K562 (cell line): Measurements from ENCODE around the gene DHX35. TPM values are rescaled to one million over a fixed set of nuclear protein-coding genes. Genes with fewer than 3 reads are reported as not detected.
"Not testable (repeated sequence)": the region's sequence is repeated elsewhere in the genome, so short reads cannot be mapped to it uniquely, and the experiment has no call there.

Source experiments
- ATAC-seq: fragments of 200-7000 bp; cut with Tn5 transposase; 3 replicates; pipeline ENCODE4 v1.9.1; 2020; ENCODE audit warnings: moderate library complexity
- BruUV-seq: library from RNA; stranded (reverse); fragments of 400-500 nt; replicated peaks from 2 replicates; lab custom pipeline; 2021; lab: Mats Ljungman, UMichigan
- CTCF ChIA-PET: fragments of 300-600 bp; formaldehyde crosslinking; extraction: SDS; loops from one replicate; lab custom pipeline; 2021; ENCODE audit warnings: low intra/inter-chr PET ratio; lab: Yijun Ruan, JAX
- POLR2A ChIA-PET: fragments of 300-600, 350-650 bp; sonication (Branson Sonifier 250); formaldehyde crosslinking; extraction: SDS; loops from one replicate; lab custom pipeline; 2021; ENCODE audit warnings: antibody characterized with exemption, inconsistent platforms; lab: Yijun Ruan, JAX
- DNase-seq, 4 experiments: peaks; one replicate each; pipeline versions ENCODE4 v3.0.0 to v3.0.0-alpha.2; 2011 to 2018; ENCODE audit warnings: low spot score in 3 of 4, mixed read lengths in 3 of 4; ENCODE audit errors: extremely low read depth in 1 of 4
- FAIRE-seq: peaks from 2 replicates; lab custom pipeline; 2011; peaks lifted over from hg19 to GRCh38; lab: Jason Lieb, UNC
- H2AFZ ChIP-seq: 2 replicates; pipeline ENCODE4 v1.6.0; 2011; ENCODE audit warnings: low read depth, low read length, control low read depth, inconsistent platforms
- H3K27ac ChIP-seq: fragments of 200-600 bp; 3 replicates; pipeline ENCODE4 v1.8.0; 2011; ENCODE audit warnings: low read depth, mild to moderate bottlenecking, control low read depth, inconsistent platforms, low read length, moderate library complexity, mixed read lengths; ENCODE audit errors: extremely low read depth
- H3K27me3 ChIP-seq, 2 experiments: fragments of 300-600 bp in 1 of 2; 2 replicates in 1 of 2; 3 replicates in 1 of 2; pipeline versions ENCODE4 v1.6.0 to v1.8.0; 2011; ENCODE audit warnings: inconsistent platforms in 2 of 2, low read length in 2 of 2, mild to moderate bottlenecking in 1 of 2, mixed read lengths in 1 of 2, moderate library complexity in 1 of 2; ENCODE audit not compliant: control insufficient read depth in 2 of 2, insufficient read depth in 2 of 2
- H3K36me3 ChIP-seq: fragments of 300-600 bp; 3 replicates; pipeline ENCODE4 v1.8.0; 2011; ENCODE audit warnings: mild to moderate bottlenecking, low read length, inconsistent platforms; ENCODE audit not compliant: control insufficient read depth, insufficient read depth
- H3K4me1 ChIP-seq, 2 experiments: fragments of 200-600 bp in 1 of 2; replicated peaks in 1 of 2; 2 replicates in 1 of 2; 3 replicates in 1 of 2; pipeline versions ENCODE4 v1.5.1 to v1.8.0; 2011; ENCODE audit warnings: inconsistent platforms in 2 of 2, low read length in 2 of 2, mild to moderate bottlenecking in 1 of 2, mixed read lengths in 1 of 2, moderate library complexity in 1 of 2; ENCODE audit not compliant: control insufficient read depth in 2 of 2, insufficient read depth in 2 of 2
- H3K4me2 ChIP-seq: 2 replicates; pipeline ENCODE4 v1.6.1; 2011; ENCODE audit warnings: low read length, control low read depth, inconsistent platforms, mixed read lengths; ENCODE audit not compliant: insufficient read depth
- H3K4me3 ChIP-seq: fragments of 200-600 bp; sonication (generic), shearing (Covaris generic); 2 replicates; pipeline ENCODE4 v1.5.1; 2016; ENCODE audit warnings: control low read depth, inconsistent platforms
- H3K79me2 ChIP-seq: fragments of 200-600 bp; 3 replicates; pipeline ENCODE4 v1.8.0; 2011; ENCODE audit warnings: low read length, inconsistent platforms; ENCODE audit not compliant: control insufficient read depth, insufficient read depth
- H3K9ac ChIP-seq, 2 experiments: 2 replicates each; pipeline versions ENCODE4 v1.6.0 to v1.6.1; 2011; ENCODE audit warnings: low read depth in 2 of 2, low read length in 2 of 2, control low read depth in 1 of 2, inconsistent platforms in 1 of 2, mild to moderate bottlenecking in 1 of 2, mixed read lengths in 1 of 2; ENCODE audit not compliant: insufficient read depth in 1 of 2
- H3K9me1 ChIP-seq: one replicate; pipeline ENCODE4 v1.6.0; 2011; ENCODE audit warnings: inconsistent platforms, mild to moderate bottlenecking, low read length, moderate library complexity; ENCODE audit not compliant: control insufficient read depth, insufficient read depth
- H3K9me3 ChIP-seq: replicated peaks from 2 replicates; pipeline ENCODE4 v1.5.1; 2011; ENCODE audit warnings: low read depth, low read length, inconsistent platforms; ENCODE audit not compliant: control insufficient read depth, insufficient read depth
- H4K20me1 ChIP-seq: replicated peaks from 2 replicates; pipeline ENCODE4 v1.6.1; 2011; ENCODE audit warnings: low read length, inconsistent platforms, mixed read lengths; ENCODE audit not compliant: control insufficient read depth, insufficient read depth
- BMI1 ChIP-seq: fragments of 150-350 bp; IDR thresholded peaks from 2 replicates; pipeline ENCODE4 v1.6.1; 2014; ENCODE audit warnings: low read length
- CEBPB ChIP-seq: fragments of 450-650 bp; IDR thresholded peaks from 2 replicates; pipeline ENCODE4 v1.6.1; 2016; ENCODE audit warnings: missing genetic modification characterization, missing compliant biosample characterization
- CEBPG ChIP-seq, 3 experiments: fragments of 200-800 bp in 1 of 3; sonication (Bioruptor generic) in 1 of 3; sonication (generic) in 1 of 3; formaldehyde crosslinking in 1 of 3; IDR thresholded peaks in 2 of 3; conservative IDR thresholded peaks in 1 of 3; 2 replicates each; pipeline versions ENCODE4 v1.6.1 to v1.8.0; 2016 to 2022; ENCODE audit warnings: missing compliant biosample characterization in 2 of 3, missing genetic modification characterization in 2 of 3, mild to moderate bottlenecking in 1 of 3, missing genetic modification reagents in 1 of 3
- CTBP1 ChIP-seq: fragments of 450-650 bp; IDR thresholded peaks from 2 replicates; pipeline ENCODE4 v1.6.1; 2016; ENCODE audit warnings: borderline replicate concordance
- FOXJ3 ChIP-seq: sonication (generic); formaldehyde crosslinking; IDR thresholded peaks from 2 replicates; pipeline ENCODE4 v1.4.0; 2020; ENCODE audit warnings: mild to moderate bottlenecking, missing genetic modification reagents
- GABPB2 ChIP-seq: fragments of 250-450 bp; sonication (Bioruptor Pico); conservative IDR thresholded peaks from 2 replicates; pipeline ENCODE4 v1.5.1; 2021; ENCODE audit warnings: mild to moderate bottlenecking
- HDGF ChIP-seq: fragments of 450-650 bp; IDR thresholded peaks from 2 replicates; pipeline ENCODE4 v1.6.1; 2016
- HMBOX1 ChIP-seq: sonication (generic); IDR thresholded peaks from 2 replicates; pipeline ENCODE4 v1.6.1; 2016
- PHB ChIP-seq: fragments of 250-450 bp; sonication (Bioruptor Pico); IDR thresholded peaks from 2 replicates; pipeline ENCODE4 v1.5.0; 2021
- RBM25 ChIP-seq: fragments of 200-400 bp; formaldehyde crosslinking; IDR thresholded peaks from 2 replicates; pipeline ENCODE4 v1.6.1; 2018; ENCODE audit warnings: low read length, low read depth, moderate library complexity; ENCODE audit not compliant: severe bottlenecking
- SP1 ChIP-seq: sonication (generic); formaldehyde crosslinking; IDR thresholded peaks from 2 replicates; pipeline ENCODE4 v1.8.1; 2022; ENCODE audit warnings: mild to moderate bottlenecking, missing genetic modification reagents
- TEAD1 ChIP-seq, 2 experiments: fragments of 450-650 bp in 1 of 2; sonication (generic) in 1 of 2; formaldehyde crosslinking; IDR thresholded peaks; 2 replicates each; pipeline versions ENCODE4 v1.4.0 to v1.8.0; 2020 to 2022; ENCODE audit warnings: mild to moderate bottlenecking in 2 of 2, missing genetic modification reagents in 1 of 2
- TGIF2 ChIP-seq: sonication (generic); formaldehyde crosslinking; IDR thresholded peaks from 2 replicates; pipeline ENCODE4 v1.8.1; 2022; ENCODE audit warnings: mild to moderate bottlenecking, missing genetic modification reagents, moderate library complexity
- ZEB2 ChIP-seq: fragments of 450-650 bp; IDR thresholded peaks from 2 replicates; pipeline ENCODE4 v1.6.1; 2016
- ZSCAN29 ChIP-seq: fragments of 450-650 bp; IDR thresholded peaks from 2 replicates; pipeline ENCODE4 v1.6.1; 2017
- WGBS: fragments of 100-300 bp; shearing (Covaris generic); methylation state at CpG from one replicate; pipeline ENCODE4 v1.1.6; 2016; ENCODE audit warnings: low coverage, mixed read lengths; ENCODE audit not compliant: insufficient coverage; ENCODE audit errors: missing lambda C conversion rate; 5-methylcytosine and 5-hydroxymethylcytosine counted together
- in situ Hi-C: fragments of 300-500 bp; cut with MboI; formaldehyde crosslinking; loops from 4 replicates; pipeline ENCODE4 v1.15.0; 2018; ENCODE audit warnings: inconsistent platforms, mixed read lengths
- intact Hi-C: fragments of 100-400 bp; cut with micrococcal nuclease; formaldehyde crosslinking; loops from 2 replicates; pipeline ENCODE4 v1.14.2; 2022
- polyA plus RNA-seq, 8 experiments: library from polyadenylated mRNA; depleted of rRNA in 4 of 8; stranded (reverse) in 5 of 8; unstranded in 3 of 8; fragments of >200 nt; fragmentation: Nextera tagmentation in 2 of 8; fragmentation: Illumina TruSeq in 1 of 8; extraction: Ambion mirVana in 2 of 8; extraction: Trizol in 1 of 8; gene quantifications; 2 replicates each; pipeline versions ENCODE4 v1.2.1 to v1.2.3, GENCODE V29; 2011 to 2014; ENCODE audit warnings: inconsistent platforms in 1 of 8, missing spikeins in 1 of 8
- total RNA-seq, 7 experiments: library from RNA; depleted of rRNA in 6 of 7; stranded (reverse); fragments of >200 nt in 6 of 7; fragmentation: Illumina TruSeq in 2 of 7; extraction: Trizol in 2 of 7; gene quantifications; 2 replicates each; pipeline versions ENCODE4 v1.2.1 to v1.2.3, GENCODE V29; 2011 to 2021; ENCODE audit warnings: low replicate concordance in 1 of 7

The DHX35 gene
- total and polyA plus RNA-seq, 9 of the 15 experiments (the other 6 are each of a cell fraction or from before 2014, with no cell fraction given), result 6.5 to 25.6 (median 16.9) TPM

- POLR2A ChIA-PET, result interaction anchor here (1.1 to 1.5 kb wide), 5 partner anchors 9 to 63 kb away, joined by 3 to 6 read pairs (median 3); no protein-coding TSS in a partner anchor
- FAIRE-seq, result no peak
- H3K4me1 ChIP-seq, result peaks cover 10 to 13% of the 10 kb centered on the region in 2 experiments; a peak in 4 of 5 replicates
These were observed 4.1 kb upstream of the DHX35 start for GRCh38 chr20:38957915-38958485.

GRCh38 chr20:38960187-38960687, 1.9 kb upstream of the DHX35 start:
- DNase-seq, H4K20me1 ChIP-seq, in situ Hi-C loops, H3K9me1 ChIP-seq, ATAC-seq, H3K9me3 ChIP-seq, H3K27me3 ChIP-seq, CTCF ChIA-PET, H3K4me3 ChIP-seq, BruUV-seq: not testable (repeated sequence)
- H3K79me2 ChIP-seq, result peaks cover 46% of the 10 kb centered on the region
- H3K4me2 ChIP-seq, result peak overlapping the region; percentile 97
- peaks cover 10 to 13% of the 10 kb centered on the region in 2 experiments; a peak in 4 of 5 replicates for H3K4me1 ChIP-seq
- intact Hi-C loops, result loop anchor here (5.0 kb wide), 2 partner anchors 37 to 213 kb away; partner anchors contain the start of gene ACTR5
- FAIRE-seq, result peak; percentile 75
- peak overlapping the region in 1 of 2 experiments; percentile 90; a peak in 2 of 4 replicates for H3K9ac ChIP-seq
- TF ChIP-seq CEBPG (CRISPR knock-in tag; IDR thresholded peaks at IDR 0.05) (peak; percentile 48; the same call in 1 of the 2 replicates), CEBPG (tag; conservative IDR thresholded peaks at IDR 0.05 in 1 of 2, IDR thresholded peaks at IDR 0.05 in 1 of 2) (peak in 1 of 2 experiments; percentile 43; a peak in 1 of 4 replicates), HMBOX1 (peak; percentile 93), CEBPB (tag) (peak; percentile 73), SP1 (CRISPR knock-in tag) (0 out of 2 replicates have a peak, but pooled peaks have one; percentile 23)
- peak overlapping the region; percentile 94 for H3K27ac ChIP-seq
- H3K36me3 ChIP-seq, result peaks cover 12% of the 10 kb centered on the region; the same call in 1 of the 3 replicates
- 31% methylated on average over 8 of the region's 9 CpGs for WGBS
- POLR2A ChIA-PET, result interaction anchor here (1.3 to 3.3 kb wide), 3 partner anchors 14 to 32 kb away, joined by 8 to 46 read pairs (median 8); partner anchors contain the start of gene FAM83D
- H2AFZ ChIP-seq, result peak overlapping the region; percentile 70

More at GRCh38 chr20:38957915-38958485, 4.1 kb upstream of the DHX35 start:
- Histone ChIP-seq H3K36me3 (peaks cover 17% of the 10 kb centered on the region), H2AFZ (no peak overlapping the region), H3K4me2 (no peak overlapping the region), H4K20me1 (no peaks in the 10 kb centered on the region), H3K9ac (no peak overlapping the region), H3K9me1 (no peaks in the 10 kb centered on the region), H3K27ac (no peak overlapping the region), H3K9me3 (no peaks in the 10 kb centered on the region), H3K4me3 (no peak overlapping the region), H3K79me2 (peaks cover 25% of the 10 kb centered on the region), H3K27me3 (no peaks in the 10 kb centered on the region)
- CTCF ChIA-PET, result no interaction called here
- 79% methylated on average over 8 of the region's 8 CpGs for WGBS
- TF ChIP-seq GABPB2 (CRISPR knock-in tag) (no peak), CTBP1 (no peak), TGIF2 (CRISPR knock-in tag) (no peak), TEAD1 (CRISPR knock-in tag; IDR thresholded peaks at IDR 0.05) (no peak), HDGF (no peak), PHB (CRISPR knock-in tag) (no peak), ZSCAN29 (no peak), BMI1 (no peak), FOXJ3 (CRISPR knock-in tag) (no peak), RBM25 (no peak), ZEB2 (no peak)
- no peak for DNase-seq
- intact Hi-C loops, result no loop called here
- no peak for ATAC-seq
- in situ Hi-C loops, result no loop called here
- BruUV-seq, result no TSS peak
